ENCODE results near the gene HIVEP3. TPM values are rescaled to one million over a fixed set of nuclear protein-coding genes. Genes with fewer than 3 reads are reported as not detected.

HIVEP3 gene
- total RNA-seq, 1 donor from 2014 or later, result 8.9 TPM

DNA sequence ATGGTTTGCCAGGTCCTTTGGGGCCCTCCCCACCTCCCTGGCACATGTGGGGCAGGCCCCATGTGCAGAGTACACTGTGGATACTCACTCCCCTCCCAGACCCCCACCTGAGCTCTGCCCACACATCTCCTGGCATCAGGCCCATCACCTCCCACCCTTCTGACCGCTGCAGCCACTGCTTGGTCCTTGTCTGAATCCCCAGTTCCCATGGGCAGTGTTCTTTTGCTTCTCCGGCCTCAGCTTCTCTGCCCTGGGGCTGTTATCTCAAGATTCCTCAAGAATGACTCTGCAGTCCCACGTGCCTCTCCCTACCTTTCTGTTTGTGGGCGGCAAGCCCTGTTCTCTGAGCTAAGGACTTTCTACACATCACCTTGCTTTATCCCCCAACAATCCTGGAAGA, 246.5 kb downstream of the HIVEP3 start:
- no peak overlapping the region for H2AFZ ChIP-seq (ENCODE audit: low read depth, low read length)
- no peaks in the 10 kb centered on the region for H4K20me1 ChIP-seq (ENCODE audit: insufficient read depth, low read length)
- Mint-ChIP-seq H3K9me3 (ENCODE audit: unreplicated experiment) (no peaks in the 10 kb centered on the region), H3K36me3 (ENCODE audit: low read depth, unreplicated experiment) (no peaks in the 10 kb centered on the region), H3K4me3 (ENCODE audit: unreplicated experiment) (no peak overlapping the region), H3K27me3 (ENCODE audit: low read depth, unreplicated experiment) (peaks cover 6% of the 10 kb centered on the region), H3K27ac (ENCODE audit: unreplicated experiment) (peak overlapping the region; percentile 79), H3K4me1 (ENCODE audit: low read depth, unreplicated experiment) (peaks cover 42% of the 10 kb centered on the region)
- H3K27ac ChIP-seq (ENCODE audit: low read depth, low read length), result peak overlapping the region; percentile 79
- FAIRE-seq (no peak), DNase-seq (ENCODE audit: low read depth) (peak; percentile 81)
- H3K79me2 ChIP-seq (ENCODE audit: insufficient read depth, low read length), result no peaks in the 10 kb centered on the region
- peak overlapping the region; percentile 66 for H3K9ac ChIP-seq (ENCODE audit: low read length)
- no peaks in the 10 kb centered on the region for H3K36me3 ChIP-seq (ENCODE audit: insufficient read depth, low read length)
- H3K4me1 ChIP-seq (ENCODE audit: insufficient read depth, low read length), result peaks cover 44% of the 10 kb centered on the region
- no peak overlapping the region for H3K4me3 ChIP-seq (ENCODE audit: insufficient read depth, low read depth, low read length)
- H3K9me3 ChIP-seq (ENCODE audit: insufficient read depth, low read depth, low read length), result no peaks in the 10 kb centered on the region
- no peaks in the 10 kb centered on the region for H3K27me3 ChIP-seq (ENCODE audit: insufficient read depth, low read length)
- peak overlapping the region; percentile 59 for H3K4me2 ChIP-seq (ENCODE audit: low read length)
- TF ChIP-seq CTCF (IDR thresholded peaks at IDR 0.05; ENCODE audit: insufficient read depth, low read depth, low read length) (no peak), EZH2 (IDR thresholded peaks at IDR 0.05; ENCODE audit: insufficient read depth, low read length) (no peak)

DNA sequence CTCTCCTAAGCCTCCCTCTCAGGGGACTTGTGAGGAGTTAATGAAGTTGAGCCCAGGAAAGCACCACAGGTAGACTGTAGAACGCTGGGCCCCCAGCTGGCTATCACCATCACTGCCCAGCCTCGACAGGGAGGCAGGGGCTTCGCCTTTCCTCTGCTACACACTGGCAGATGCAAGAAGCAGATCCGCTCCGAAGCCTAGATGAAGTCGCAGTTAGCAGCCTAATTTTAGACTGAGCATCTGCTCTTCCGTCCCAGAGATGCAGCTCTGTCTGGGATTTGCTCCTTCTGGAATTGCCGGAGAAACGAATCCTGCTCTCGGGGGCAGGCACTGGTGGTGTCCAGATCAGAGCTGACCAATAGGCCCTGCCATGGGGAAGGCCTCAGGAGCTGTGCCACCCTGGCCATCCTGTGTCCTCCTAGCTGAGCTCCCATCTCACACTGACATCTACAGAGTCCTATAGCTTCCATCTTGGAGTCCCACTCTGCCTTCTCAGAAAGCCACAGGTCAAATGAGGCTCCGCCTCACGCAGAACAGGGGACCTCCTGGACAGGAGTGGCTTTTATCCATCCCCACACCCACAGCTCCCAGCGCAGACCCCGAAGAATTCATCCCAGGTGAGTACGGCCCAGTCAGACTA, 247.5 kb downstream of the HIVEP3 start:
- DNase-seq (ENCODE audit: low read depth) (no peak), FAIRE-seq (no peak)
- Histone ChIP-seq H3K9me3 (ENCODE audit: insufficient read depth, low read depth, low read length) (no peaks in the 10 kb centered on the region), H3K27me3 (ENCODE audit: insufficient read depth, low read length) (no peaks in the 10 kb centered on the region), H3K79me2 (ENCODE audit: insufficient read depth, low read length) (no peaks in the 10 kb centered on the region), H3K4me3 (ENCODE audit: insufficient read depth, low read depth, low read length) (no peak overlapping the region), H3K4me1 (ENCODE audit: insufficient read depth, low read length) (peaks cover 50% of the 10 kb centered on the region), H4K20me1 (ENCODE audit: insufficient read depth, low read length) (no peaks in the 10 kb centered on the region), H3K36me3 (ENCODE audit: insufficient read depth, low read length) (no peaks in the 10 kb centered on the region), H3K27ac (ENCODE audit: low read depth, low read length) (peak overlapping the region; percentile 79), H2AFZ (ENCODE audit: low read depth, low read length) (no peak overlapping the region), H3K4me2 (ENCODE audit: low read length) (peak overlapping the region; percentile 57), H3K9ac (ENCODE audit: low read length) (peak overlapping the region; percentile 66)
- Mint-ChIP-seq H3K9me3 (ENCODE audit: unreplicated experiment) (no peaks in the 10 kb centered on the region), H3K27me3 (ENCODE audit: low read depth, unreplicated experiment) (peaks cover 4% of the 10 kb centered on the region), H3K4me3 (ENCODE audit: unreplicated experiment) (no peak overlapping the region), H3K4me1 (ENCODE audit: low read depth, unreplicated experiment) (peaks cover 45% of the 10 kb centered on the region), H3K27ac (ENCODE audit: unreplicated experiment) (peak overlapping the region; percentile 44), H3K36me3 (ENCODE audit: low read depth, unreplicated experiment) (no peaks in the 10 kb centered on the region)
- TF ChIP-seq EZH2 (IDR thresholded peaks at IDR 0.05; ENCODE audit: insufficient read depth, low read length) (no peak), CTCF (IDR thresholded peaks at IDR 0.05; ENCODE audit: insufficient read depth, low read depth, low read length) (no peak)

Data from astrocyte (in vitro differentiated cells and primary cell).